Left ventricle myocardium inferior (tissue), 1 donor: Measurements from ENCODE around the gene CBX4. TPM values are rescaled to one million over a fixed set of nuclear protein-coding genes. Genes with fewer than 3 reads are reported as not detected.
A peak's percentile ranks its signal among the peaks of the same experiment; 100 is the strongest.

Source experiments
- DNase-seq: peaks from one replicate; pipeline ENCODE4 v3.0.0-alpha.2; 2020
- H3K27ac ChIP-seq: fragments of 200-600 bp; replicated peaks from 2 replicates; pipeline ENCODE4 v1.8.0; 2021
- H3K27me3 ChIP-seq: fragments of 200-600 bp; 2 replicates; pipeline ENCODE4 v1.8.0; 2021; ENCODE audit warnings: low read depth
- H3K36me3 ChIP-seq: fragments of 200-600 bp; 2 replicates; pipeline ENCODE4 v1.8.0; 2021
- H3K4me1 ChIP-seq: fragments of 200-600 bp; 2 replicates; pipeline ENCODE4 v1.8.0; 2021
- H3K4me3 ChIP-seq: fragments of 200-600 bp; 2 replicates; pipeline ENCODE4 v1.8.0; 2021; ENCODE audit warnings: mild to moderate bottlenecking, moderate library complexity
- H3K9me3 ChIP-seq: fragments of 200-600 bp; replicated peaks from 2 replicates; pipeline ENCODE4 v1.8.0; 2021
- intact Hi-C: fragments of 100-400 bp; cut with micrococcal nuclease; formaldehyde crosslinking; loops from one replicate; pipeline ENCODE4 v1.11.0; 2022
- total RNA-seq: library from RNA; stranded (reverse); fragmentation: NEBNext Ultra II Directional; extraction: Animal tissue kit (Norgen Biotek cat#: 25700); gene quantifications from one replicate; pipeline ENCODE4 v1.2.1, GENCODE V29; 2021
- TF ChIP-seq, protein P1 (sequence below): fragments of 200-600 bp; IDR thresholded peaks from 2 replicates; pipeline ENCODE4 v1.8.0; 2021; ENCODE audit warnings: antibody characterized with exemption, mild to moderate bottlenecking, borderline replicate concordance
- donor health status: DM: no; HTN: yes; CAD: no; lungs with severe emphysema.

Gene CBX4
- total RNA-seq, 1 donor from 2014 or later = 28.7 TPM

GRCh38 chr17:79809530-79810129 lies 29.6 kb downstream of the CBX4 start:
- Histone ChIP-seq H3K4me3 (peak overlapping the region; percentile 59), H3K4me1 (peaks cover 46% of the 10 kb centered on the region), H3K27ac (no peak overlapping the region), H3K27me3 (peaks cover 99% of the 10 kb centered on the region), H3K36me3 (no peaks in the 10 kb centered on the region), H3K9me3 (no peaks in the 10 kb centered on the region)
- intact Hi-C loops = no loop called here
- DNase-seq = no peak
- TF ChIP-seq, protein P1, sequence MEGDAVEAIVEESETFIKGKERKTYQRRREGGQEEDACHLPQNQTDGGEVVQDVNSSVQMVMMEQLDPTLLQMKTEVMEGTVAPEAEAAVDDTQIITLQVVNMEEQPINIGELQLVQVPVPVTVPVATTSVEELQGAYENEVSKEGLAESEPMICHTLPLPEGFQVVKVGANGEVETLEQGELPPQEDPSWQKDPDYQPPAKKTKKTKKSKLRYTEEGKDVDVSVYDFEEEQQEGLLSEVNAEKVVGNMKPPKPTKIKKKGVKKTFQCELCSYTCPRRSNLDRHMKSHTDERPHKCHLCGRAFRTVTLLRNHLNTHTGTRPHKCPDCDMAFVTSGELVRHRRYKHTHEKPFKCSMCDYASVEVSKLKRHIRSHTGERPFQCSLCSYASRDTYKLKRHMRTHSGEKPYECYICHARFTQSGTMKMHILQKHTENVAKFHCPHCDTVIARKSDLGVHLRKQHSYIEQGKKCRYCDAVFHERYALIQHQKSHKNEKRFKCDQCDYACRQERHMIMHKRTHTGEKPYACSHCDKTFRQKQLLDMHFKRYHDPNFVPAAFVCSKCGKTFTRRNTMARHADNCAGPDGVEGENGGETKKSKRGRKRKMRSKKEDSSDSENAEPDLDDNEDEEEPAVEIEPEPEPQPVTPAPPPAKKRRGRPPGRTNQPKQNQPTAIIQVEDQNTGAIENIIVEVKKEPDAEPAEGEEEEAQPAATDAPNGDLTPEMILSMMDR = no peak

DNA sequence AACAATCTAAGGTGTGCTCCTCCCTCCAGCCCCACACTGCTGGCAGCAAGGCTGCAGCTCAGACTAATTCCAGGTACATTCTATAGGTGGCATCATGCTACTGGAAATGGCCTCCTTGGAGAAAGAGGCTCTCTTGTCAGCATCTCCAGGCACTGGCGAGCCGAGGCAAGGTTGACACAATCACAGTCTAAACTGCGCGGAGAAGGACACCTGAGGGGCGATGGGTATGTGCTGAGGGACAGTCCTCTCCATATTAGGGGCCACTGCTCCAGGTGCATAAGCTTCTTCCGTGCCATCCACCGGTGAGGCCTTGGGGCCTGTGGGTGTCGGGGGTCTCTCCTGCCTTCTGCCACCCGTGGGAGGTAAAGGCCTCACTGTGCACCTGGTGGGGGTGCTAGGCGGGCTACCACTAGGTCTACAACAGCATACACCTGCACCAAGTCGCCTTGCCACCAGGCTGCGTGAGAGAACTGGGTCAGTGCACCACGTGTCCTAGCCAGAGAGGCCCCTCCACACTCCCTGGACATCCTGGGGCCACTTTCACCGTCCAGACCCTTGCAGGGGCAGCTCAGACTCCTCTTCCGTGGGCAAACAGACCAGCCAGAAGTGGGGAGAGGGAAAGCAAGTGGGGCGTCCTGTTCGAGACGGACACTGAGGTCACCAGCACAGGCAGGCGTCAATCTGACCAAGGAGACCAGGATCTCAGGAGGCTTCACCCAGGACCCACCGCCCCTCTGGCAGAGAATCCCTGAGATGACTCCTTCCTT lies 30.3 kb downstream of the CBX4 start:
- H3K36me3 ChIP-seq = no peaks in the 10 kb centered on the region
- no peak overlapping the region for H3K4me3 ChIP-seq
- no peak overlapping the region for H3K27ac ChIP-seq
- TF ChIP-seq, protein P1 = peak; percentile 50
- DNase-seq = no peak
- peaks cover 99% of the 10 kb centered on the region for H3K27me3 ChIP-seq
- H3K4me1 ChIP-seq = peaks cover 44% of the 10 kb centered on the region
- intact Hi-C loops = no loop called here
- no peaks in the 10 kb centered on the region for H3K9me3 ChIP-seq

DNA sequence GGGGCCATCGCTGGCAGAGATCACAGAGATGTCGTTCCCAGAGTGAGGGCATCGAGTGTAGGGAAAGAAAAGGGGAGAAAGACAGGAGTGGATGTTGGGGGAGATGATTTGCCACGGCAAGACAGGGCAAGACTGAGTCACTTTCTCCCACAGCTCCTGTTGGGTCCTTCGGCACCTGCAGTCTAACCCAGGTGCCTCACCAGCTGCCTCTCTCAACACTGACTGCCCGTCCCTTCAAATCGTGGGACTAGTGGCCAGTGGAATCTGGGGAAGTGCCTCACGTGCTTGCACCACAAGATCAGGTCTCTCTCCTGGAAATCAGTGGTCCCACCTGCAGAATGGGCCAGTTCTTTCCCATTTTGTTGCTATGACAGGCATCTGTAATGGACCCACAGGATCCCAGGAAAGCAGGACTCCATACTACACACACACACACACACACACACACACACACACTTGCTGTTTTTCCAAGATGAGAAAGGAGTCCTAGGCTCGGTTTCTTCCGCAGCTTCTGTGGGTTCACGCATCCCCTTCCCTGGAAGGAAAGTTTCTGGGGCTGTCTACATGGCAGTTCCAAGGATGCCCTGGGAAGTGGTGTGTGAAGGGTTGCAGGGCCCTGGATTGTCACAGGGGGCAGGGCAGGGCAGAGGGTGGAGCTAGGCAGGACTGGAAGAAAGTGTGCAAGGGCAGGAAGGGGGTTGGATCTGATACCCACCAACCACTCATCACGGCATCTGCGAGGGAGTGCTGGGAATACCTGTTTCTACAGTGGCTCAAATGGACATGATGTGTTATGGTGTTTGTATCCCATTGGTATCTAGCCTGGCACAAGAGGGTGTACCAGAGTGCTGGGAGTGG lies 32.1 kb downstream of the CBX4 start:
- peaks cover 47% of the 10 kb centered on the region for H3K4me1 ChIP-seq
- intact Hi-C loops = no loop called here
- H3K4me3 ChIP-seq = no peak overlapping the region
- no peak overlapping the region for H3K27ac ChIP-seq
- H3K36me3 ChIP-seq = no peaks in the 10 kb centered on the region
- TF ChIP-seq, protein P1 = no peak
- no peak for DNase-seq
- no peaks in the 10 kb centered on the region for H3K9me3 ChIP-seq
- peaks cover 99% of the 10 kb centered on the region for H3K27me3 ChIP-seq

GRCh38 chr17:79806446-79806760 lies 32.8 kb downstream of the CBX4 start:
- DNase-seq = no peak
- no peaks in the 10 kb centered on the region for H3K9me3 ChIP-seq
- peaks cover 99% of the 10 kb centered on the region for H3K27me3 ChIP-seq
- TF ChIP-seq, protein P1 = no peak
- H3K4me3 ChIP-seq = no peak overlapping the region
- peaks cover 42% of the 10 kb centered on the region for H3K4me1 ChIP-seq
- intact Hi-C loops = no loop called here
- H3K36me3 ChIP-seq = no peaks in the 10 kb centered on the region
- H3K27ac ChIP-seq = no peak overlapping the region

DNA sequence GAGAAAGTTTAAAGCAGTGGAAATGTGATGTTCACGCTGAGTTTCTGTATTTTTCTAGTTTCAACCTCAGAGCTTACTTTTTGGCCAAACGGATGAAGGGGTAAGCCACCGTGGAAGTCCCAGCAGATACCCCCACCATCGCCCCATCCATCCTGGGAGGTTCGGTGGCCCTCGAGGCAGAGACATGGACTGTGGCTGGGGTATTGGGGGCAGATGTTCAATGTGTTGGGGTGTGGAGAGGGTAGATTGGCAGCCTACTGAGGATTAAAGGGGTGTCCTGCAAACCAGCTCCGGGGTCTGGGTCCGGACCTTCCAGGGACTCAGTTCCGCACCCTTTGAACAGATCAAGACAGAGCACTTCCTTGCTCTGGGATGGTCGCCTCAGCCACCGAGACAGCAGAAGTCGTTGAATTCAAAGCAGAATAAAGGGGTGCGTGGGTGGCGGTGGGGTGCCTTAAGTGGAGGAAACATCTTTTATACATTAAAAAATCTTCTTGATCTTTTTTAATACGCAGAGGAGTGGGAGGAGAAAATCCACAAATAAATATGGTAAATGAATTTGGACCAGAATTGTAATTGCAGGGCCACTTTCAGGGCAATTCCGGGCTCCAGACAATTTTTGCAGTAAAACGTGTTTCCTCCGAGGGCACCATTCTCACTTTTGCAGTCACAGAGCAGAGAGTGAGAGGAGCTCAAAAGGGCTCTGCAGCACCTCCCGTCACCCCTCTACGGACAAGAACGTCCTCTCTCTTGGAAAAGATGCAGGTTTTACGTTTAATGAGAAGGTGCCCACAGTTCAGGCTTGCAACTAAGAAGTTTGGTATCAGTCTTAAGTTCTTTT lies 34.2 kb downstream of the CBX4 start:
- TF ChIP-seq, protein P1 = no peak
- Histone ChIP-seq H3K27me3 (peaks cover 99% of the 10 kb centered on the region), H3K4me3 (no peak overlapping the region), H3K4me1 (peaks cover 43% of the 10 kb centered on the region), H3K36me3 (no peaks in the 10 kb centered on the region), H3K27ac (no peak overlapping the region), H3K9me3 (no peaks in the 10 kb centered on the region)
- intact Hi-C loops = no loop called here
- DNase-seq = no peak
